Mucosa of stomach (tissue), 1 donor: ENCODE data around the gene ZNF804A.
"Not testable (repeated sequence)": the region's sequence is repeated elsewhere in the genome, so short reads cannot be mapped to it uniquely, and the experiment has no call there.

Experiments
- H3K27me3 ChIP-seq: one replicate; pipeline ENCODE4 v1.7.0; 2013; ENCODE audit warnings: mild to moderate bottlenecking, low read length; ENCODE audit not compliant: control insufficient read depth, insufficient read depth
- H3K36me3 ChIP-seq: one replicate; pipeline ENCODE4 v1.7.0; 2013; ENCODE audit warnings: low read length; ENCODE audit not compliant: control insufficient read depth, insufficient read depth
- H3K4me1 ChIP-seq: one replicate; pipeline ENCODE4 v1.7.0; 2013; ENCODE audit warnings: mild to moderate bottlenecking, low read length; ENCODE audit not compliant: control insufficient read depth, insufficient read depth
- H3K4me3 ChIP-seq: one replicate; pipeline ENCODE4 v1.7.0; 2013; ENCODE audit warnings: low read length
- H3K9ac ChIP-seq: one replicate; pipeline ENCODE4 v1.7.0; 2013; ENCODE audit warnings: mild to moderate bottlenecking, low read length, moderate library complexity
- H3K9me3 ChIP-seq: one replicate; pipeline ENCODE4 v1.7.0; 2013; ENCODE audit warnings: mild to moderate bottlenecking, low read length, moderate library complexity; ENCODE audit not compliant: control insufficient read depth
- donor health status: Pancreatic carcinoma.

The ZNF804A gene

DNA sequence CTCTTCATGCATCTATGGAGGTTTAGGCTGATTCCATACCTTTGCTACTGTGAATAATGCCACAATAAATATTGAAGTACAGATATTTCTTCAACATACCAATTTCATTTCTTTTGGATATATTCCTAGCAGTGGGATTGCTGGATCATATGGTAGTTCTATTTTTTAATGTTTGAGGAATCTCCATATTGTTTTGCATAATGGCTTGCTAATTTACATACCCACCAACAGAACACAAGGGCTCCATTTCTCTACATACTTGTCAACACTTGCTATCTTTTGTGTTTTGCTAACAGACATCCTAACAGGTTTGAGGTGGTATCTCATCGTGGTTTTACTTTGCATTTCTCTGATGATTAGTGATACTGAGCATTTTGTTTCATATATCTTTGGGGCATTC, 253.2 kb downstream of the ZNF804A start:
- Histone ChIP-seq H3K4me3 (no peak overlapping the region), H3K36me3 (no peaks in the 10 kb centered on the region), H3K4me1 (no peaks in the 10 kb centered on the region), H3K9ac (no peak overlapping the region), H3K27me3 (no peaks in the 10 kb centered on the region), H3K9me3 (no peaks in the 10 kb centered on the region)

DNA sequence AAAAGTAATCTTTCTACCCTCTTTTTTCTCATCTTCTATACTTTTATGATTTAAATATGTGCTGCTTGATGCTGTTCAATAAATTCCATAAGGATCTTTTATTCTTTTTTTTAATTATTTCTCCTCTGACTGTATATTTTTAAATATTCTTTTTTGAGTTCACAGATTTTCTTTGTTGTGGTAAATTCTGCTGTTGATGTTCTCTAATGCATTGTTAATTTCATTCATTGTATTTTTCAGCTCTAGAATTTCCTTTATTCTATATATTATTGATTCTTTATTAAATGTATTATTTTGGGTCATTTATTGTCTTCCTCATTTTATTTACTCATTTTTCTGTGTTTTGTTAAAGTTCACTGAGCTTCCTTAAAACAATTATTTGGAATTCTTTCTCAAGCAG, 260.9 kb downstream of the ZNF804A start:
- Histone ChIP-seq H3K27me3 (no peaks in the 10 kb centered on the region), H3K9ac (no peak overlapping the region), H3K9me3 (peaks cover 7% of the 10 kb centered on the region), H3K4me3 (no peak overlapping the region), H3K4me1 (no peaks in the 10 kb centered on the region), H3K36me3 (no peaks in the 10 kb centered on the region)

DNA sequence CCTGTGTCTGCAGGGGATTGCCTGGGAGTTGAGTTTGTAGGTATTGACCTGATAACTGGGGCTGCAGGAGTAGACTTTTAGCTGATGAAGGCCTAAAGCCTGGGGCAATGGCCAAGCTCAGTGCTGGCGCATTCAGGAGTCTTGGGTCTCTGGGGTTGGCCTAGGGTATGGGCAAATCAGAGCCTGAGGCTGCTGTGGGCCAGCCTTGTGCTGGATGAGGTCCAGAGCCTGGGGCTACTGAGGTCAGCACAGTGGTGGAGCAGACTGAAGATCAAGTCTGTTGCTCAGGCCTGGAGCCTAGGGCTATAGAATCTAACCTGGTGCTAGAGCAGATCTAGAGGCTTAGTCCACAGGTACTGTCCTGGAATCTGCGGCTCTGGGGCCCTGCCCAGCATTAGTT, 262.4 kb downstream of the ZNF804A start:
- no peaks in the 10 kb centered on the region for H3K4me1 ChIP-seq
- peaks cover 7% of the 10 kb centered on the region for H3K9me3 ChIP-seq
- no peaks in the 10 kb centered on the region for H3K27me3 ChIP-seq
- no peak overlapping the region for H3K9ac ChIP-seq
- no peak overlapping the region for H3K4me3 ChIP-seq
- no peaks in the 10 kb centered on the region for H3K36me3 ChIP-seq

DNA sequence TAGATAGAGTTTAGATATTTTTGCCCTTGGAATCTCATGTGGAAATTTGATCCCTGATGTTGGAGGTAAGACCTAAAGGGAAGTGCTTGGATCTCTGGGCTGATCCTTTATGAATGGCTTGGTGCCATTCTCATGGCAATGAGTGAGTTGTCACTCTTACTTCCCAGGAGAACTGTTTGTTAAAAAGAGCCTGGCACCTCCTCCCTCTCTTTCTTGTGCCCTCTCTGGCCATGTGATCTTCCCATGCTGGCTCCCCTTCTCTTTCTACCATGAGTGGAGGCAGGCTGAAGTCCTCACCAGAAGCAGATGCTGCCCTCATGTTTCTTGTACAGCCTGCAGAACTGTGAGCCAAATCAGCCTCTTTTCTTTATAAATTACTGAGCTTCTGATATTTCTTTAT, 276.9 kb downstream of the ZNF804A start:
- Histone ChIP-seq H3K4me1 (no peaks in the 10 kb centered on the region), H3K9me3 (no peaks in the 10 kb centered on the region), H3K36me3 (no peaks in the 10 kb centered on the region), H3K27me3 (no peaks in the 10 kb centered on the region), H3K4me3 (no peak overlapping the region), H3K9ac (no peak overlapping the region)

DNA sequence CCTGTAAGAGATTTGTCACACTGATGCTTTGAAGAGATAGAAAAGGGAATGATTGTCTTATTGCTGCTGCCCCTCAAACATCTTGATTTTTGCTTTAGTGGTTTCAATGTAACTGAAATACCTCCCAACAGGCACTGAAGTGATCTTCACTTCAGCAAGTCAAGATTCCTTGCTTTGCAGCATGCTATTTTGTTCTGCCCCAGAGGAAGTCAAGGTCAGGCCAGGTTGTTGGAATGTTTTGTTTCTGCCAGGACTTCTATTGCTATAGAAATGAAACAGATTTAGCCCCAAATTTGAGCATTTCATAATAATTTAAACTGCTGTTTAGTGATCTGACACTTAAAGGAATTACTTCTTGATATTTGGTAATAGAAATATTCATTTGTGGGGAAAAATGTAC, 277.6 kb downstream of the ZNF804A start:
- Histone ChIP-seq H3K9me3 (no peaks in the 10 kb centered on the region), H3K36me3 (no peaks in the 10 kb centered on the region), H3K27me3 (no peaks in the 10 kb centered on the region), H3K4me1 (no peaks in the 10 kb centered on the region), H3K9ac (no peak overlapping the region), H3K4me3 (no peak overlapping the region)

DNA sequence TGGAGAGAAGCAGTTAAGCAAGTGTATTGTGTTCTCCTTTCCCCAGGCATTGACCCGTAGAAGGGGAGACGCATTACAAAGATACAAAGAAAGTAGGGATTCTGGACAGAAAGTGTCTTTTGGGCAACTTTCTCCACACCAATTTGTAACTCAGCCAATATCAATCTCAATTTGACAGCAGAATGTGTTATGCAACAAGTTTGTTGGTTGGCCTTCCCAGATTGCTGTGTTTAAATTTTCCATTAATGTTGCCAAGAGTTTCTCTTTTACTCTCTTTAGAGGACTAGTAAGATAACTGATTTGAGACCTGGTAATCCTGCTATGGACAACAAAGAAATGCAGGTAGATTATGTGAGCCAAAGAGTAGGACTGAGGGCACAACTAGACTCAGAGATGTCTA, 279.6 kb downstream of the ZNF804A start:
- Histone ChIP-seq H3K27me3 (no peaks in the 10 kb centered on the region), H3K9ac (no peak overlapping the region), H3K4me3 (no peak overlapping the region), H3K36me3 (no peaks in the 10 kb centered on the region), H3K9me3 (no peaks in the 10 kb centered on the region), H3K4me1 (no peaks in the 10 kb centered on the region)

DNA sequence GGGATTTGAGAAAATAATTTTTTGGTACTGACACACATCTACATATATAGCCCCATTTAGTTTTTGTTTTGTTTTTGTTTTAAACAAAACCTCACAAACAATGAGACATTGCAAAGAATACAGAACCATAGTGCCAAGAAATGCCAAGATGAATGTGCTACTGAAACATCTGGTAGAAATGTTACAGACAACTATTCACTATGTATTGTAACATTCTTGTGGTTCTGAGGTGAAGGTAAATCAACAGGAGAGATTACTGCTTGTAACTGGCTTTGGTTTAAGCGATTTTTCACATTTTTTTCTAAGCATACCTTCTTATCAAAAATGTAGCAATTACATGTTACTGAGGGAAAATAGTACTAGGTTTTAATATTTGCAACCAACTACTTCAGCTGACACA, 281.3 kb downstream of the ZNF804A start:
- Histone ChIP-seq H3K36me3 (no peaks in the 10 kb centered on the region), H3K9ac (no peak overlapping the region), H3K4me1 (no peaks in the 10 kb centered on the region), H3K27me3 (no peaks in the 10 kb centered on the region), H3K9me3 (no peaks in the 10 kb centered on the region), H3K4me3 (no peak overlapping the region)

DNA sequence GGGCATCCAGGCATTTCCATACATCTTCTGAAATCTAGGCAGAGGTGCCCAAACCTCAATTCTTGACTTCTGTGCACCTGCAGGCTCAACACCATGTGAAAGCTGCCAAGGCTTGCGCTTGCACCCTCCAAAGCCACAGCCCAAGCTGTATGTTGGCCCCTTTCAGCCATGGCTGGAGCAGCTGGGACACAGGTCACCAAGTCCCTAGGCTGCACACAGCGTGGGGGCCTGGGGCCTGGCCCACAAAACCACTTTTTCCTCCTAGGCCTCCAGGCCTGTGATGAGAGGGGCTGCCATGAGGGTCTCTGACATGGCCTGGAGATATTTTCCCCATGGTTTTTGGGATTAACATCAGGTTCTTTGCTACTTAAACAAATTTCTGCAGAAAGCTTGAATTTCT, 288.3 kb downstream of the ZNF804A start:
- not testable (repeated sequence) for H3K4me3 ChIP-seq, H3K36me3 ChIP-seq, H3K9ac ChIP-seq, H3K9me3 ChIP-seq, H3K4me1 ChIP-seq, H3K27me3 ChIP-seq

DNA sequence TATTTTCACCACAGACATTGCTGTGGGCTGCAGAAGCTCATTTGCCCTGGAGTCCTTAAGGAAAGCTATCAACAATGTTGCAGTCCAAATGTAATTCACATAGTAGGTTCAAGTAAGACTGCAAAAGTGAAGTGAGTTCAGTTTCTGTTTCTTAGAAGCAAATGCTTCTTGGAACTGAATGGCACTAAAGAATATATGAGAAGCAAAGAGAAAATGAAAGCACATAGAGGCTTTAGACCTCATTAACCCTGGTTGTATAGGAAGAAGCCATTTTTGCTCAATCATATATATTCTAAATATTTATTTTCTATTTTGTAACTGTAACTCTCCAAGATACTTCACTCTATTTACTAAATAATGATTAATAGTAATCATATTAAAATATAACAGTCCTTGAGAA, 292.0 kb downstream of the ZNF804A start:
- H3K4me3 ChIP-seq, result no peak overlapping the region
- no peaks in the 10 kb centered on the region for H3K36me3 ChIP-seq
- no peaks in the 10 kb centered on the region for H3K27me3 ChIP-seq
- H3K4me1 ChIP-seq, result no peaks in the 10 kb centered on the region
- H3K9ac ChIP-seq, result no peak overlapping the region
- no peaks in the 10 kb centered on the region for H3K9me3 ChIP-seq

DNA sequence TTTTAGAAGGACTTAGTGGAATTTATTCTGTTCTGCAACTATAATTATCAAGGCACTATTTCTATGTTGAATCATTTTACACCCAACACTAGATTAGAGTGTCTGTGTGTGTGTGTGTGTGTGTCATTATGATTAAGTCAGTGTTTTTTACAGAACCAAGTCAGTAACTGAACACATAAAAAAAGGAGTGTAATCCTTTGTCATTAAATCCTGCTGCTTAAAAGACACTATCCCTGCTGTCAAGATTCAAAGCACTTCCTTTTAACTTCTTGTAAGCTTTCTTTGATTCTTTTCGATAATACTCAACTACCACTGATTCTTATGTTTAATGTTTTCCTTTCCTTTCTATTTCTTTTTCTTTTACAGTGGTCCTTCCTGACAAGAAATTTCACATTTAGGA, 306.7 kb downstream of the ZNF804A start:
- Histone ChIP-seq H3K4me3 (no peak overlapping the region), H3K9ac (no peak overlapping the region), H3K27me3 (no peaks in the 10 kb centered on the region), H3K36me3 (no peaks in the 10 kb centered on the region), H3K9me3 (no peaks in the 10 kb centered on the region), H3K4me1 (no peaks in the 10 kb centered on the region)

DNA sequence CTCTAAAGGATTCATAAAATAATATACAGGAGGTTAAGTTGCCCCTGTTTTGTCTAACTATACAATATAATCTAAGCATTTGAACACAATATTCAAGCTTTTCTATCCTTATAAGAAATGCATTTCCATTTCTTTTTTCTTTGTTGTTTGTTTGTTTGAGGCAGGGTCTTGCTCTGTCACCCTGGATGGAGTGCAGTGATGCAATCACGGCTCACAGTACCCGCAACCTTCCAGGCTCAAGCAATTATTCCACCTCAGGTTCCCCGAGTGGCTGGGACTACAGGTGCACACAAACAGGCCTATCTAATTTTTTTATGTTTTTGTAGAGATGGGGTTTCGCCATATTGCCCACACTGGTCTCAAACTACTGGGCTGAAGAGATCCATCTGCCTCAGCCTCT, 307.8 kb downstream of the ZNF804A start:
- no peaks in the 10 kb centered on the region for H3K36me3 ChIP-seq
- H3K9me3 ChIP-seq, result no peaks in the 10 kb centered on the region
- H3K27me3 ChIP-seq, result no peaks in the 10 kb centered on the region
- H3K9ac ChIP-seq, result no peak overlapping the region
- no peak overlapping the region for H3K4me3 ChIP-seq
- H3K4me1 ChIP-seq, result no peaks in the 10 kb centered on the region

DNA sequence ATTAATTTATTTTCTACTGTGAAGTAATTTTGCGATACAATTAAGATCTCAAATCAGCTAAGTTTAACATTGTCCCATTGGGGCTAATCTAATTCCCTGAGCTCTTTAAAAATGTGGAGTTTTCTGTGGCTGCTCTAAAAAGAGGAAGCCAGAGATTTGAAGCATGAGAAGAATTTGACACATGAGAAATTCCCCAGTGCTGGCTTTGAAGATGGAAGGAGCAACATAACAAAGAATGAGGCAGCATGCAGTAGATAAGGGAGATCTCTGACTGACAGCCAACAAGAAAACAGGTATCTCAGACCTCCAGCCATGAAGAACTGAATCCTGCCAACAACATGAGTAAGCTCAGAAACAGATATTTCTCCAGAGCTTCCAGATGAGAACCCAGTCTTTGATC, 308.4 kb downstream of the ZNF804A start:
- Histone ChIP-seq H3K9me3 (no peaks in the 10 kb centered on the region), H3K4me1 (no peaks in the 10 kb centered on the region), H3K9ac (no peak overlapping the region), H3K4me3 (no peak overlapping the region), H3K27me3 (no peaks in the 10 kb centered on the region), H3K36me3 (no peaks in the 10 kb centered on the region)

DNA sequence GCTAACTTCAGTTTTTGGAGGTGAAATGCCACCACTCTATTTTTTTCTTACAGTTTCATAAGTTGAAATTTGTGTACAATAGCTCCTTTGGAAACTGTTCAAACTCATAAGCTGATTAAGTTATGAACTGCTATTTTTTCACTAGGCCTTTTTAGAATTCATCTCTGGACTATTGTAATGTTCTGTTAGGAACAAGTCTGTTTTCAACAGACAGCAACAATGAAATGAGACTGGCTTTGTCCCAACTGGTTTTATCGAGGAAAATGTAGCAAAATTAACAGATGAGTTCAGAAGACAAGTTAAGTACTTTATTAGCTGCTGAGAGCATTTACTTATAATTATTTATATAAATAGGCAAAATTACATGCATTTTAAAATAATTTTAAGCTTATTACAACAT, 310.6 kb downstream of the ZNF804A start:
- Histone ChIP-seq H3K9ac (no peak overlapping the region), H3K4me3 (no peak overlapping the region), H3K4me1 (no peaks in the 10 kb centered on the region), H3K27me3 (no peaks in the 10 kb centered on the region), H3K36me3 (no peaks in the 10 kb centered on the region), H3K9me3 (no peaks in the 10 kb centered on the region)
